ENCODE measurements around the gene CDK5R2.

The CDK5R2 gene

GRCh38 chr2:218986148-218986761 lies 26.8 kb downstream of the CDK5R2 start:
- no peak for DNase-seq (ENCODE audit: low read depth in 1 of 2, low spot score in 1 of 2)

DNA sequence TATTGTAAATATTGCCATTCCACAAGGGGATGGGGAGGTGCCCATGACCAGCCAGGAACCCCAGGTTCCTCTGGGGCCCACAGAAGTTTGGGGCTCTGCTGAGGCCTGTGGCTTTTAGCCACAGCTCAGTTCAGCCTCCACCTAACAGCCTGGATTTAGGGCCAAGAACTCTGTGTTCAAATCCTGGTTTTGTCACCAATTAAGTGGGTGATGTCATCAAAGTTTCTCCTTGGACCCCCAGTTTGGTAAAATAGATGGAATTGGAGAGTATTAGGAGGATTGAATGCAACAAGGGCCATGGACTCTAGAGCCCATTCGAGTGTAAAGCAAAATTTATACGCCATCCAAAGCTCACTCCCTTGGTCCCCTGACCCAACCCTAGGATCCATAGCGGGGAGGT lies 28.7 kb downstream of the CDK5R2 start:
- no peak for DNase-seq (ENCODE audit: low read depth in 1 of 2, low spot score in 1 of 2)

GRCh38 chr2:218988650-218989049 lies 29.2 kb downstream of the CDK5R2 start:
- no peak for DNase-seq (ENCODE audit: low read depth in 1 of 2, low spot score in 1 of 2)

GRCh38 chr2:218990052-218990451 lies 30.6 kb downstream of the CDK5R2 start:
- DNase-seq (ENCODE audit: low read depth in 1 of 2, low spot score in 1 of 2) = no peak

GRCh38 chr2:218990612-218991011 lies 31.1 kb downstream of the CDK5R2 start:
- no peak for DNase-seq (ENCODE audit: low read depth in 1 of 2, low spot score in 1 of 2)

GRCh38 chr2:218991674-218992168 lies 32.3 kb downstream of the CDK5R2 start:
- no peak for DNase-seq (ENCODE audit: low read depth in 1 of 2, low spot score in 1 of 2)

DNA sequence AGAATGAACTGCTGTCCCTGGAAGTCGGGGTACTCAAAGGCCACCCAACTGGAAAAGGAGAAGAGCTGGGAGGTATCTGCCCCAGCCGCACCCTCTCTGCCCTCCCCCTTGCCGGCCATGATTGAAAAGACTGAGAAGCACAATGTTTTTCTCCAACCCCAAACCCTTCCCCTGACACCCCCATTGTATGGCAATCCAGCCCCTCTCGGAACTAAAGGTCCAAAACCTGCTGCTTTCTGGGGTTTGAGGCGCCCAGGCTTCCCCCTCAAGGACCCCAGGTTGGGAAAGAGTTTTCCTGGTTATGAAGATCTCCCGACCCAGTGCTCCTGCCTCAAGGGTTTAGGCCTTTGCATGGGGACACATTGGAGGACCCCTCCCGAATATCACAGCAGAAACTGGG lies 32.7 kb downstream of the CDK5R2 start:
- DNase-seq (ENCODE audit: low read depth in 1 of 2, low spot score in 1 of 2) = no peak

DNA sequence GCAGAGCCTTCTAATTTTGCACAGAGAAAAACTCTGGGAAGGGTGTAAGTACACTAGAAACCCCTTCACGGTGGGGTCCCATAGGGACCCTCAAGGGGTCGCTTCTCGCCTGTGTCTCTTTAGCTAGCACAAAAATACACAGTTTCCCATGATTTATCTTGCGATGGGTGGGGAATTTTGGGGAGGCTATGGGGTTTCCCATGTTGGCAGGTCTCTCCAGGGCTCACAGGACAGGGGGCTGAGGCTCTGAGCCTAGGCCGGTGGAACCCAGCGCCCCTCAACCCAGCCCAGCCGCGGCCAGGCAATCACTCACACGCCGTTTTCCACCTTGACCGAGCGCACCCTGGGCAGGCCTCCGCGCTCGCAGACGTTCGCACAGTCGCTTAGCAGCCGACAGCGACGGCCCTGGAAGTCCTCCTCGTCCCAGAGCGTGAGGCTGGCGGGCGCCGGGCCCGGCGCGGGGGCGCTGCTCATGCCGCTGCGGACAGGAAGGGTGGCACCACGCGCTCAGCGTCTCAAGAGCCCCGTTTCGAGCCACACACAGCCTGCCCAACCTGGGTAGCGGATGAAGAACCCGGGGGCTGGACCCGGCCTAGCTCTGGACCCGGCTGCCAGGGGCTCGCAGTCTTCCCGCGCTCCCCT lies 33.4 kb downstream of the CDK5R2 start:
- DNase-seq (ENCODE audit: low read depth in 1 of 2, low spot score in 1 of 2) = no peak

DNA sequence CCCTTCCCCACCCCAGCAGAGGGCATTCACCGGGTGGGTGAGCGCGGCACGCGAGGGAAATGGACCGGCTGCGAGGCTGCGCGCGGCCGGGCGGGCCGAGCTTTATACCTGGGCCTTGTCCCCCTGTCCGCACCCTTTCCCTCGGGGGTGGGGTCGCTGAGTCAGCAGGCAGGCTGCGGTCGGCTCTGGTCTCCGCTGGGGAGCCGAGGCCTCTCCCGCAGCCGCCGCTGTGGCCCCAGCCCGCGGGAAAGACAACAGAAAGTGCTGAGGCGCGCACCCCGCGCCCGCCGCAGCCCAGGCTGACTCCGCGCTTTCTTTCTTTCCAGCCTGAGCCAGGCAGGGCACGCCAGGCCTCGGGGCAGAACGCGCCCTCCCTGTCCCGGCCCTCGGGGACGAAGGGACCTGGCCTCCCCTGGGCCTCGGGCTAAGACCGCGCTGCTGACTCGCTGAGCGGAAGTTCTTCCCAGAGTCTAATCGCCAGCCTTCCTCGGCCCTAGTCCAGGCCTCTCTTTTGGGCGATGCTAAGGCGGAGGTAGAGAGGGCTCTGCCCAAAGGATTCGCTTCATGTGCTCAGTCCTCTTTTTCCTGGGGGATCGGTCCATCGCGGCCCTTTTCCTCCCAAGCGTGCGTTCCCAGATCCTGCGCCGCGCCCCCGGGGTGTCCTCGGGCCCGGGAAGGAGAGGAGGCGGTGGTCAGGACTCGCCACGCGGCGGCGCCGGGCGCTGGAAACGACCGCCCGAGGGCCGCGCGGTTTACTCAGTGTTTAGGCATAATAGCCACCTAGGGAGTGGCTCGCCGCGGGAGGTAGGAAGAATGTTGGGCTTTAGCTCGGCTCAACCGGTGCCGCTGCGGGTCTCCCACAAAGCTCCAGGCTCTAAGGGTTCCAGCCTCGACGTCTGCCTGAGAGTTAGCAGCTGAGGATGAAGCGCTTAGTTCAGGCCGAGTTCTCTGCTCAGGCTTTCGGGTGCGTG lies 34.2 kb downstream of the CDK5R2 start, which contains the start of gene CRYBA2:
Gene CRYBA2, minus strand, starts transcription at position 78 of the 971 bp plus-strand sequence. CDS start 246 bp downstream, outside the sequence.
- no peak for DNase-seq (ENCODE audit: low read depth in 1 of 2, low spot score in 1 of 2)

DNA sequence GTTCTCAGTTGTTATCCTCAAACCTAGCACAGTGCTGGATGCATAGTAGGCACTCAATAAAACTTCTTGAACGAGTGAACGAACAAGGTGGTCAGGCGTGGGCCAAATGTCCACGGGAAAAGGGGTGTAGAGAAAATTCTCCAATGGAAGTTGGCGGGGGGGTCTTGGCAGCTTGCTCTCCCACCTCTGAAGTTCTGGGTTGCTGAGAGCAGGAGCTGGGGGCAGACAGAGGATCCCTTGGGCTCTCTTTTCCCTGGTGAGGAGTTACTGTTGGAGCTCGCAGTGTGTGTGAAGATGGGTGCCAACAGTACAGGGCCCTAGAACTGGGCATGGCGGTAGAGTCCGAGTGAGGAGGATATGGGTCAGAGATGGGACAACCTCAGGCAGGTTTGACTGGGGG lies 36.1 kb downstream of the CDK5R2 start:
- no peak for DNase-seq (ENCODE audit: low read depth in 1 of 2, low spot score in 1 of 2)

DNA sequence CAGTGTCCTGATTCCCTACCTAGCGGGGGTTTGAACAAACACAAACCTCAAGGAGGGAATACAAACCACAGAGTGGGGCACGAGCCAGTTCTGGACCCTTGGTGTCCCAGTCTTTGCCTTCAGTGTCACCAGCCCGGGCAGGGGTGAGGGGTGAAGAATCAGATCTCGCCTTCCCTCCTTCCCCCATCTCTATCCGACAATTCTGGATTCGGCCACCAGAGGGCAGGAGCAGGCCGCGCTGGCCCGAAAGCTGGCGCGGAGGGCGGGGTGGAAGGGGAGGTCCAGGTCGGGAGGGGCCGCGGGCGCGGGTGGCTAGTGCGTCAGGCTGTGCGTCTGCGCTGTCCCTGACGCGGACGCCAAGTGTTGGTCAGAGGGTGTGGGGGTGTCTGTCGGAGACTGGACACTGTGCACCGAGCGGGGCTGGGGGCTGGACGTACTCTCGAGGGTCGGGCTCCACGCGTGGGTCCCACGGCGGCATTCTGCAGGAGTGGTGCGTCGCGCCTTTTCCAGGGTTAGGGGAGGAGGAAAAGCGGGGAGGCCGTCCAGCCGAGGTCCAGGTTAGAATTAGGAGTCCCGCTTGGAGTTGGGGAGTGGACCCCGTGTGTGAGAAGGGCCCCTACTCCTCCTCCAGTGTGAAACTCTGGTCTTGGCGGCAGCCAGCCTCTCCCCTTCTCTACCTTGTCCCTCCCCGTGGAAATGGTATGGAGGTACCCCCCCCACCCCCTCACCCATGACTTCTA lies 36.7 kb downstream of the CDK5R2 start:
- DNase-seq (ENCODE audit: low read depth in 1 of 2, low spot score in 1 of 2) = peak; percentile 53 to 74

DNA sequence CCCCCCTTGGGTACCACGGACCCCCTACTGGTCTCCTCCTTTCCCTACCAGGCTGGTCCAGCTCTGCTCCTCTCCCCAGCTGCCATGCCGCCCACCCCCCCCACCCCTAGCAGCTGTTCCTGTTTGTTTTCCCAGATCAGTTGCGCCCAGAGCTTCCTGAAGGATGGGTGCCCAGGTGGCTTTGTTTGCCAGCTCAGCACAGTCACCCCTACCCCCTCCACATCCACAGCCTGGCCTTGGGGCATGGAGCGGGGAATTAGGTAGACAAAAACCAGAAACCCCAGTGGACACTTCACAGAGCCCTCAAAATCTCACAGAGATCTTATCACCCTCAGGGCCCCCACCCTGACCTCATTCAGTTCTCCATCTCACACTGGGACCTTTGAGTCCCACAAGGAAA lies 37.5 kb downstream of the CDK5R2 start:
- DNase-seq (ENCODE audit: low read depth in 1 of 2, low spot score in 1 of 2) = no peak

GRCh38 chr2:218997731-218998130 lies 38.3 kb downstream of the CDK5R2 start:
- no peak for DNase-seq (ENCODE audit: low read depth in 1 of 2, low spot score in 1 of 2)

DNA sequence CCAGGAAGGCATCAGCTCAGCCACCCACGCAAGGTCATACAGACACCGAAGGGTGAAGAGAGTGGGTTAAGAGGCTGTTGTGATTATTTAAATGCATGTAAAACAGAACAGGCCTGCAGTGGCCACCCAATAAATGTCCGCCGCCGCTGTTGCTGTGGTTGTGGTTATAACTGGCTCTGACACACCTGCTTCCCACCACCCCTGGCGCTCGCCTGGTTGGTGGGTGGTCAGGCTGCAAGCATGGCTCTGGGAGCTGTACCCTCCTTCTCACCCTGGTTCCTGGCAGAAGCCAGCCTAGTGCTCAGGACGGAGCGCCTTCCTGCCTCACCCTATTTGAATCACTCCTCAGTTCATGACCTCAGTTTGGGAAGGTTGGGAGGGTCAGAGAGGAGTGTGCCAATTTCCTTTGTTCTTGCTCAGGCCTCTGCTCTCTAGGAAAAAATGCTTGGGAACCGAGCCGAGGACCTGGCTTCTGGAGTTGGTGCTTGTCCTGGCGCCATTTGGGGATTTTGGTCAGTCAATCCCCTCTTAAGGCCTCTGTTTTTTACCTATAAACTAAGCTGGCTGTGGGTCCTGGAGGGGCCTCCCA lies 39.0 kb downstream of the CDK5R2 start:
- DNase-seq (ENCODE audit: low read depth in 1 of 2, low spot score in 1 of 2) = no peak

DNA sequence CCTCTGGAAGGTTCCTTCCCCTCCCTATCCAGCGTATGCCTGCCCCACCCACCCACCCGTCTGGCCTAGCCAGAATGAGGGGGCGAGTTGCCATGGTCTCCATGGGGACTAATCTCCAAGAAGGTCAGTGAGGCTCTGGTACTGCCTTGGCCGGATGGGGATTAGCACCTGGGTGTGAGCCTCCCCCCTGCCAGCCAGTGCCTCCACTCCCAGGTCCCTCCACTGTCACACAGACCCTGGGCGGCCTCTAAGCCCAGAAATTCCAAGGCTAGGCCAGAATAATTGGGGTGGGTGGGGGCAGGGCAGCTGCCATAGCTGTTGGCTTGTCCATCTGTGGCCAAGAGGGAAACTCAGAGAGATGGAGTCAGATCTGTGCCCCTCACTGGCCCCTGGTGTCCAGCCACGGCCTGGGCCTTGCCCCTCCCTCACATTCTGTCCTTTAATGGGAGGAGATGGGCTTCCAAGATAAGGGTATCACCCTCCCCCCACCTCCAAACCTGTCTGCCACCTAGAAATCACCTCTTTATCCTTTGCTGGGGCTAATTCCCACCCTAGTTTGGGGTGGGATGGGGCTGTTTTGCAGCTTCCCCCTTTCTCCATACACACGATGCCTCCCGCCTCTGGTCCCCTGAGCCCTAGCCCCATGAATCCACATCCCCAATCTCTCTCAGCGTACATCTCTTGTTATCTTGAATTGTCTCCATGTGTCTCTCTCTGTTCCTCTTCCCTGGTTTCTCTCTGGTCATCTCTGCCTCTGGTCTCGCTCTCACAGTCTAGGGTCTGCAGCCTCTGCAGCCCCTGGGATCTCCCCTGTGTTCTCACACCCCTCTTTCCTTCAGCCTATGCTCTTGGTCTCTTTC lies 39.8 kb downstream of the CDK5R2 start:
- DNase-seq (ENCODE audit: low read depth in 1 of 2, low spot score in 1 of 2) = no peak

GRCh38 chr2:218999881-219000568 lies 40.6 kb downstream of the CDK5R2 start:
- DNase-seq (ENCODE audit: low read depth in 1 of 2, low spot score in 1 of 2) = no peak

DNA sequence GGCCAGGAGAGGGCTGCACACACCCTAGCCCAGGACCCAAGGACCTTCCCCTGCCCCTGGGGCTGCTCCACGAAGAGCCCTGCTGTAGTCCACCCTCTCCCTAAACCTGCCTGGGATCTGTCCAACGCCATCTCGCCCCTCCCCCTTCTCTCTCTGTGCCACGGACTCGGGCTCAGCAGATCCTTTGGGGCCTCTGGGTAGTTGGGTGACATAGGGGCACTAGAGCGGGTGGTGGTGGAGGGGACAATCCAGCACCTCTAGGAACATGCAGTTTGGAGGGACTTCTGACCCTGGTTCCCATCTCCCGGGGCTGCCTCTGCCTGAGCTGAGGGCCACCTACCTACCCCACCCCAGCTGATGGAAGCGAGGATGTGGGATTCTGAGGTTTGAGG lies 41.1 kb downstream of the CDK5R2 start:
- DNase-seq (ENCODE audit: low read depth in 1 of 2, low spot score in 1 of 2) = no peak

DNA sequence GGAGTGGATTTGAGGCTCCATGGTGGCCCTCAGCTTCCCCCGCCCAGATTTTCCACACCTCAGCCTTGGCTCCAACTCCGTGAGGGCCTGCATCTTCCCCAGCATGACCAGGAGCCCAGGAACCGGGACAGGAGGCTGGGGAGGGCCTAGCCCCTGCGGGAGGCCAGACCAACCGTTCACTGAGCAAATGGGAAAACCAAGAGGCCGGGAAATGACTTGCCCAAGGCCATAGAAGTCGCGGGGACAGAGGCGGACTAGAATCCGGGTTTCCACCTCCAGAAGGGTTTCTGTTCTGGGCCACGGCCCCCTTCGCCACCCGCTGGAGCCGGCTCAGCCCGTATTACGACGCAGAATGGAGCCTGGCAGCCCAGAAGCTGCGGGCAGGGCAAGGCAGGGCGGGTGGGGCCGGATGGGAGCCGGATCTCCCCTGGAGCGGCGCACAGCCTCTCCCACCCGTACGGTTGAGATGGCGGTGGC lies 41.7 kb downstream of the CDK5R2 start:
- no peak for DNase-seq (ENCODE audit: low read depth in 1 of 2, low spot score in 1 of 2)
